Caki2 (cell line): ENCODE data around the gene RPL29. TPM values are rescaled to one million over a fixed set of nuclear protein-coding genes. Genes with fewer than 3 reads are reported as not detected.
A peak's percentile ranks its signal among the peaks of the same experiment; 100 is the strongest.
"Not testable (repeated sequence)": the region's sequence is repeated elsewhere in the genome, so short reads cannot be mapped to it uniquely, and the experiment has no call there.

Experiments used
- DNase-seq: peaks from one replicate; pipeline ENCODE4 v3.0.0-alpha.2; 2015; ENCODE audit warnings: low read depth
- in situ Hi-C: cut with HindIII; loops from 2 replicates; pipeline ENCODE4 v1.10.0; 2016; ENCODE audit warnings: low sequenced_read_pairs, low pct_unique_long_range_greater_than_20kb, mixed read lengths
- total RNA-seq: library from RNA; depleted of rRNA; stranded (reverse); fragments of >200 nt; shearing (Covaris generic); gene quantifications from 2 replicates; pipeline ENCODE4 v1.2.3, GENCODE V29; 2014; ENCODE audit warnings: low replicate concordance

Gene RPL29
- total RNA-seq, 1 experiment from 2014 or later, result 960 TPM

- in situ Hi-C loops, result no loop called here
- no peak for DNase-seq
These were observed 18.3 kb upstream of the RPL29 start for GRCh38 chr3:52013802-52014598.

- DNase-seq, result no peak
- in situ Hi-C loops, result no loop called here
These were observed 17.0 kb upstream of the RPL29 start for GRCh38 chr3:52012699-52013098.

- in situ Hi-C loops, result no loop called here
- no peak for DNase-seq
These were observed 14.7 kb upstream of the RPL29 start for GRCh38 chr3:52010431-52010830.

- DNase-seq, result no peak
- in situ Hi-C loops, result no loop called here
These were observed 11.6 kb upstream of the RPL29 start for GRCh38 chr3:52007291-52007690.

DNA sequence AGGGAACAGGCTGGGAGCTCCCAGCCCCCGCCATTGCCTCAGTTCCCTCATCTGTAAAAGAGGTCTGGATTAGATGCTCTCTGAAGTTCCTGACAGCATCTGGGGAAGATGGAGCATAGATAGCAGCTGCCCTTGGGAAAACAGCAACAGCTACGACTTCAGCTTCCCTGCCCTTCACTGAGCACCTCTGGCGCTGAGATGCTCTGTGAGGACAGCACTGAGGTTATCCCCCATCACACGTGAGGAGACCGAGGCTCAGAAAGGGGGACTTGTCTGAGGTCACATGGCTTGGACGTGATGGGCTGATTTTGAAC, 11.1 kb upstream of the RPL29 start:
- in situ Hi-C loops, result no loop called here
- no peak for DNase-seq

DNA sequence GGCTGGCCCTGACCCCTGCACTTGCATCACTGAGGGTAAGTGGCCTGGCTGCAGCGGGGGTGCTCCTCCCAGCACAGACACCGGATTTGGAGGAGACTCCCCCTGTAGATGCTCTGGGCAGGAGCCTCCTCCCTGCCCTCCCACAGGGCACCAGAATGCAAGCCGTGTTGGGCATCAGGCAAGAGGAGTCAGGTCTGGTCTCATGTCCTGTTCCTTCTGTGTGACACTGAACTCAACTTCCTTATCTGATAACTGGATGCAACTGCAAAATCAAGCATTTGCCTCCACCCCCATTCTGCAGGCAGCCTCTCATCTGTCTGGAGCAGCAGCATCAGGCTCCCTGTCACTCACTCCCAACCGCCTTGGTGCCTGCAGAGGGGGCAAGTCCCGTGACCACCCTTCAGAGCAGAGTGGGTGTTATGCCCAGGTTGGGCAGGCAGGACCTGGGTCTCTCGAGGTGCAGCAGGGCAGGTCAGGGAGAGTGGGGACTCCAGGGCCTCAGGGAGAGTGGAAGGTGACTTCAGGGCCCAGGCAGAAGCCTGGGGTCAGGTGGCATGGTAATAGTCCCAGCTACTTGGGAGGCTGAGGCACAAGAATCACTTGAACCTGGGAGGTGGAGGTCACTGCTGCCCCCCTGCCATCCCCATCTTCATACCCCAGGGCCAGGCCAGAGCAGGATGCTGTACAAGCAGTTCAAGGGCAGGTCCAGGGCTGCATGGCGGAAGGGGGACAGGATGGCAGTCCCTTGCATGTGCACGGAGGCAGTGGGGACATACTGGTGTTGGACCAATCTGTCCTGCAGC, 10.5 kb upstream of the RPL29 start:
- in situ Hi-C loops, result no loop called here
- DNase-seq, result no peak

GRCh38 chr3:52005571-52005986, 9.9 kb upstream of the RPL29 start:
- DNase-seq, result no peak
- in situ Hi-C loops, result no loop called here

DNA sequence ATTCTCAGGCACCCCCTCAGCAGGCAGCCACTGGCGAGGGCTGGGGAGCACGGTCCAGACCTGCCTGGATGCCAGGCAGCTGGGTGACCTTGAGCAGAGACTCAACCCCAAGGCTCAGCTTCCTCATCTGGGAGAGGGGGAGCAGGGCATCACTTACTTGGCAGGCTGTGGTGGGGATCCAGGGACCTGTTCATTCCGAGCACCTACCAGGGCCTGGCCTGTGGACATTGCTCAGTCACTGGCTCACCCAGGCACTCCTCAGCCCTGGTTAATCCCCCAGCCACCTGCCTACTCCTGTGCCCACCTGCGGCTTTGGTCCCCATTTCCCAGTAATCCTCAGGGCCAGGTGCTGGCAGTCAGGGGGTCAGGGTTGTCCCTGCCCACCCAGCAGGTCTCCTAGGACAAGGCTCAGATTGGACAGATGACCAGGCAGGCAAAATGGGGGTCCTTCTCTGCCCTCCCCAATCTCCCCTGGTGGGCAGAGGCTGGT, 9.3 kb upstream of the RPL29 start:
- in situ Hi-C loops, result no loop called here
- no peak for DNase-seq

- in situ Hi-C loops, result no loop called here
- DNase-seq, result no peak
These were observed 8.6 kb upstream of the RPL29 start for GRCh38 chr3:52004163-52004787.

- DNase-seq, result no peak
- in situ Hi-C loops, result no loop called here
These were observed 7.1 kb upstream of the RPL29 start for GRCh38 chr3:52002748-52003147.

DNA sequence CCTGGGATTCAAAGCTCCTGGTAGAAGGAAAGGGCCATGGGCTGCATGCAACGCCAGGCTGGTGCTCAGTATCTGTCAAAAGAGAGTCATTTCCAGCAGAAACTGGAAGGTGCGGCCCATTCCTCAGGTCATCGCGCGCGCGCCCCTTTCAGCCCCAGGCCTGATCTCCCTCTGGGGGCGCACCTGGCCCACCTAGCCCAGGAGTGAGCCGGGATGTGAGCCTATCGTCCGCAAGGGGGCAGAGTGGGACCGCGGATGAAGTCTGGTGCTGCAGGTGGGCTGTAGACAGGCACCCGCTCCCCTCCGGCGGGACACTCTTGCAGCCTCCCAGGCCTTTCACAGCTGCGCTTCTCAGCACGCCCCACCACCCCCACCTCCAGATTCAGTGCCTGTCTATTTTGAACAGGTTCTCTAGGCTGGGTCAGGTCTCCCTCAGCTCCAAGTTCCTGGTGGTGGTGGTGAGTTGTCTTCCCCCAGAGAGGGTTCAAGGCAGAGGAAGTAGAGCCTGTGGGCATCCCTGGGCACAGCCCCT, 5.8 kb upstream of the RPL29 start:
- in situ Hi-C loops, result no loop called here
- peak; percentile 48 for DNase-seq

DNA sequence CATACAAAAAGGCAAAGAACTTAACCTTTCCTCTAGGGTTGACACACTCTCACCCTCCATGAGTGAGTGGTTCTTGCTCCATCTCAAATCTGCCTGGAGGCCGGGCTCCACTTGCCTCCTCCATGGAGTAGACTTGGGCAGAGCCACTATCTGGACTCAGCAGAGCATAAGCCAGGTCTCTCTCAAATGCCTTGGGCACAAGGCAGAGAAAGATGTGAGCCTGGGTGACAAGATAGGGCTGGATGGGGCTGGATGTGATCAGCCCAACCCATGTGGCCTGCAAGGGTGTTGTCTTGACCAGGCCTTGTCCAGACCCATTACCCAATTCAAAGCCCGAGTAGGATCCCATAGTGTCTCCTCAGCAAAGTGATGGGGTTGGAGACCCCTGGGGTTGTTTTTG, 4.2 kb upstream of the RPL29 start:
- in situ Hi-C loops, result no loop called here
- no peak for DNase-seq

DNA sequence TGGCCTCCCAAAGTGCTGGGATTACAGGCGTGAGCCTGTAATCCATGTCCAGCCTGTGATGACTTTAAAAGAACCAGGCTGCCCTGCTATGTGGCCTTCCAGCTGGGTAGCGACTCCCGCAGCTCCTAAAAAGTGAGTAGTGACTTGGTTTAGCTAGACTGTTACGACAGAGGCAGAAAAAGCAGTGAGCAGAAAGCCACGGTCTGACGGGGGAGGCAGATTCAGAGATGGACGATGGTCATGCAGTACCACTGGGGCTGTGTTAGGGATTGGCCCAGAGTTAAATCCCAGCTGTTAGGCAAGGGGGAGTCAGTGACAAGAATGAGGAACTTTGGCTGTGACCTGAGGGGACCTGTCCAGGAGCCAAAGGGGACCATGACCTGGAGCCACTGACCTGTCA, 3.1 kb upstream of the RPL29 start:
- in situ Hi-C loops, result no loop called here
- no peak for DNase-seq

- in situ Hi-C loops, result no loop called here
These were observed 2.4 kb upstream of the RPL29 start for GRCh38 chr3:51997935-51998596.

GRCh38 chr3:51997172-51997571, 1.5 kb upstream of the RPL29 start:
- no peak for DNase-seq
- in situ Hi-C loops, result no loop called here

More at GRCh38 chr3:51997935-51998596, 2.4 kb upstream of the RPL29 start:
- peak; percentile 46 for DNase-seq

DNA sequence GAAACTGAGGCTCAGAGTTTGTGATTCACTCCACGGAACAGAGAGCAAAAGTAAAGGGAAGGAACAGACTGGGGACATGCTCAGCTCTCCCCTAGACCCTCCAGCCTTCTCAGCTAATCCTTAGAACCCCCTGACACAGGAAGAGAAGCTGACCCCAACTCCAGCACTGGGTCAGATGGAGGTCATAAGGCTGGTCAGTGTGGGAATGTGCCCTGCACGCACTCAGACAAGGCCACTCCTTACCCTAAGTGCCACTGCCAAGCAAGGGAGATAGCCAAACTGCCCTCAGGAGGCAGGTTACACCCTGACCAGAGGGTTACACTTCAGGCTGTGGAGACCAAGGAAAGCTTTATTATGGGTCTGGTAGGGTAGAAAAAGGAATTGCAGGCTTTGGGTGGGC, 1.2 kb downstream of the RPL29 start:
- in situ Hi-C loops, result no loop called here
- no peak for DNase-seq

- DNase-seq, in situ Hi-C loops: not testable (repeated sequence)
These were observed 2.0 kb downstream of the RPL29 start for GRCh38 chr3:51993657-51994056.

DNA sequence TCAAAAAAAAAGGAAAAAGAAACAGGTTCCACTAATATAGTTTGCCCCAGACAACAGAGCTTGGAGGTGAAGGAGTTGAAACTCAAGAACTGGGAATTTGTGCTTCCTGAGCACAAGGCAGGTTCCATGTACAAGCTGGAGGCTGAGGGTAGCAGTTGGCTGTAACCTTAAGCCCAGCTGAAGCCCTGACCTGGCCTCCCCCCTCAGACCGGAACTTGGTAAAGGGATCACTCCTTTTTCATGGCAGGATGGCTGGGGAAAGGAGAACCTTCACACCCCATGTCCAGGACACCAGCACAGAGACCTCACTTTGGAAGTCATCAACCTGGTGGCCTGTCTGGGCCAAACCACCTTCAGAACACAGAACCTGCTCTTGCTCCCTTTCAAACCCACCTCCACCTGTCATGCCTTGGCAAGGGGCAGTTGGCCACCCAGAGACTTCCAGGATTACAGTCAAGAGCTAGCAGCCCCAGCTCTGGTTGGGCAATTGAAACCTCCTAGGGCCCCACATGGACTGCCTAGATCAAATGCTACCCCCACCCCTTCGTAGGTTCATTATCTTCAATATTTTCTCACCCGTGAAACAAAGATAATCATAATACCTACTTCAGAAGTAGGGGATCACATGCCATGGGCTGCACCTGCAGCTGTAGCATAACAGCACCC, 3.5 kb downstream of the RPL29 start:
- in situ Hi-C loops, result no loop called here
- DNase-seq, result no peak
